CD14-positive monocyte (primary cell): ENCODE data around the gene ACVR1B. TPM values are rescaled to one million over a fixed set of nuclear protein-coding genes. Genes with fewer than 3 reads are reported as not detected.
A peak's percentile ranks its signal among the peaks of the same experiment; 100 is the strongest.

ENCODE experiments used
- DNase-seq, 3 donors: peaks; one replicate each; pipeline ENCODE4 v3.0.0-alpha.2; 2011 to 2022
- H2AFZ ChIP-seq: 2 replicates; pipeline ENCODE4 v1.6.0; 2012; ENCODE audit warnings: mild to moderate bottlenecking, low read depth, low read length, inconsistent platforms; ENCODE audit not compliant: insufficient read depth, poor library complexity, severe bottlenecking
- H3K27ac ChIP-seq, 2 donors: 1 replicate in 1 of 2; 2 replicates in 1 of 2; pipeline ENCODE4 v1.5.1; 2012 to 2013; ENCODE audit warnings: low read length in 2 of 2, control low read depth in 1 of 2, inconsistent platforms in 1 of 2, low read depth in 1 of 2, mild to moderate bottlenecking in 1 of 2
- H3K27me3 ChIP-seq, 2 donors: one replicate each; pipeline versions ENCODE4 v1.6.0 to v1.6.1; 2011 to 2013; ENCODE audit warnings: low read length in 2 of 2; ENCODE audit not compliant: control insufficient read depth in 2 of 2, insufficient read depth in 2 of 2
- H3K36me3 ChIP-seq, 2 donors: replicated peaks in 1 of 2; 1 replicate in 1 of 2; 2 replicates in 1 of 2; pipeline versions ENCODE4 v1.5.1 to v1.6.1; 2012 to 2013; ENCODE audit warnings: low read length in 2 of 2, control low read depth in 1 of 2, inconsistent platforms in 1 of 2, mild to moderate bottlenecking in 1 of 2; ENCODE audit not compliant: insufficient read depth in 2 of 2, control insufficient read depth in 1 of 2
- H3K4me1 ChIP-seq, 2 donors: 1 replicate in 1 of 2; 2 replicates in 1 of 2; pipeline versions ENCODE4 v1.5.1 to v1.6.1; 2012 to 2013; ENCODE audit warnings: low read length in 2 of 2, control low read depth in 1 of 2, inconsistent platforms in 1 of 2, mild to moderate bottlenecking in 1 of 2, moderate library complexity in 1 of 2; ENCODE audit not compliant: insufficient read depth in 2 of 2, control insufficient read depth in 1 of 2
- H3K4me2 ChIP-seq: replicated peaks from 2 replicates; pipeline ENCODE3; 2012; ENCODE audit warnings: low read length, moderate library complexity, mild to moderate bottlenecking; ENCODE audit not compliant: poor library complexity, severe bottlenecking; ENCODE audit errors: extremely low read depth
- H3K4me3 ChIP-seq, 3 experiments: fragments of 200-600 bp in 1 of 3; sonication (generic) in 1 of 3; replicated peaks in 1 of 3; 1 replicate in 2 of 3; 2 replicates in 1 of 3; pipeline ENCODE4 v1.5.1; 2011 to 2013; ENCODE audit warnings: low read length in 3 of 3, mild to moderate bottlenecking in 3 of 3, control low read depth in 2 of 3, low read depth in 2 of 3, inconsistent platforms in 1 of 3, moderate library complexity in 1 of 3
- H3K79me2 ChIP-seq: 2 replicates; pipeline ENCODE4 v1.6.0; 2012; ENCODE audit warnings: mild to moderate bottlenecking, control low read depth, inconsistent platforms, low read length, moderate library complexity; ENCODE audit not compliant: insufficient read depth
- H3K9ac ChIP-seq: 2 replicates; pipeline ENCODE4 v1.6.0; 2017; ENCODE audit warnings: low read length, mild to moderate bottlenecking; ENCODE audit not compliant: insufficient read depth, poor library complexity, severe bottlenecking
- H3K9me3 ChIP-seq, 2 donors: replicated peaks in 1 of 2; 1 replicate in 1 of 2; 2 replicates in 1 of 2; pipeline versions ENCODE4 v1.5.1 to v1.6.1; 2012 to 2013; ENCODE audit warnings: low read length in 2 of 2, control low read depth in 1 of 2; ENCODE audit not compliant: control insufficient read depth in 1 of 2, insufficient read depth in 1 of 2
- H4K20me1 ChIP-seq: 2 replicates; pipeline ENCODE4 v1.6.0; 2012; ENCODE audit warnings: mild to moderate bottlenecking, low read length, control low read depth, moderate library complexity; ENCODE audit not compliant: insufficient read depth
- H3K27ac Mint-ChIP-seq, 7 donors: one replicate each; pipeline ENCODE4 v1.8.0; 2020; ENCODE audit warnings: mild to moderate bottlenecking in 7 of 7, mixed read lengths in 7 of 7, moderate library complexity in 6 of 7, inconsistent platforms in 2 of 7
- H3K27me3 Mint-ChIP-seq, 3 donors: one replicate each; pipeline ENCODE4 v1.8.0; 2021 to 2022; ENCODE audit warnings: low read depth in 3 of 3, mild to moderate bottlenecking in 3 of 3, mixed read lengths in 3 of 3, moderate library complexity in 3 of 3, inconsistent platforms in 1 of 3
- H3K36me3 Mint-ChIP-seq, 2 donors: one replicate each; pipeline ENCODE4 v1.8.0; 2020; ENCODE audit warnings: mixed read lengths in 2 of 2, inconsistent platforms in 1 of 2, mild to moderate bottlenecking in 1 of 2
- H3K4me1 Mint-ChIP-seq: one replicate; pipeline ENCODE4 v1.8.0; 2020; ENCODE audit warnings: mild to moderate bottlenecking, mixed read lengths
- H3K4me3 Mint-ChIP-seq, 2 donors: one replicate each; pipeline ENCODE4 v1.8.0; 2020; ENCODE audit warnings: mild to moderate bottlenecking in 2 of 2, mixed read lengths in 2 of 2, moderate library complexity in 1 of 2
- H3K9me3 Mint-ChIP-seq, 7 donors: one replicate each; pipeline ENCODE4 v1.8.0; 2020 to 2022; ENCODE audit warnings: mixed read lengths in 7 of 7, mild to moderate bottlenecking in 6 of 7, moderate library complexity in 6 of 7, inconsistent platforms in 2 of 7
- CTCF ChIP-seq: fragments of 200-600 bp; IDR thresholded peaks from one replicate; pipeline ENCODE4 v1.8.0; 2022; ENCODE audit warnings: antibody characterized with exemption, mild to moderate bottlenecking
- WGBS: methylation state at CpG from one replicate; pipeline ENCODE4 v1.1.5; 2013; ENCODE audit warnings: missing lambda C conversion rate; ENCODE audit not compliant: insufficient coverage; 5-methylcytosine and 5-hydroxymethylcytosine counted together
- intact Hi-C, 2 donors: fragments of 100-400 bp; cut with micrococcal nuclease; formaldehyde crosslinking; loops; one replicate each; pipeline versions ENCODE4 v1.15.0 to v1.15.1; 2023
- polyA plus RNA-seq, 3 donors: library from polyadenylated mRNA; depleted of rRNA in 1 of 3; unstranded in 2 of 3; stranded (reverse) in 1 of 3; fragments of 300-500 nt in 2 of 3; fragments of >200 nt in 1 of 3; fragmentation: Illumina TruSeq in 2 of 3; gene quantifications; 1 replicate in 2 of 3; 2 replicates in 1 of 3; pipeline ENCODE4 v1.2.3, GENCODE V29; 2012 to 2021

ACVR1B gene
- polyA plus RNA-seq, 3 donors: 1.8 to 18.5 (median 3.9) TPM

GRCh38 chr12:52041035-52041434, 89.5 kb downstream of the ACVR1B start:
- Mint-ChIP-seq H3K4me1 (peaks cover 54% of the 10 kb centered on the region), H3K36me3 (peaks cover 8 to 13% of the 10 kb centered on the region in 2 donors), H3K4me3 (no peak overlapping the region), H3K27me3 (peaks cover 24 to 38% (median 28%) of the 10 kb centered on the region in 3 donors), H3K9me3 (peaks cover 0 to 3% (median 0%) of the 10 kb centered on the region in 7 donors), H3K27ac (peak overlapping the region in 3 of 7 donors; percentile 41 to 70 (median 57))
- intact Hi-C loops: no loop called here
- Histone ChIP-seq H3K79me2 (no peaks in the 10 kb centered on the region), H3K27ac (no peak overlapping the region), H3K9me3 (no peaks in the 10 kb centered on the region), H3K36me3 (no peaks in the 10 kb centered on the region), H3K27me3 (peaks cover 0 to 13% of the 10 kb centered on the region in 2 donors), H3K9ac (no peak overlapping the region), H4K20me1 (no peaks in the 10 kb centered on the region), H2AFZ (no peak overlapping the region), H3K4me2 (no peak overlapping the region), H3K4me1 (peaks cover 34 to 55% of the 10 kb centered on the region in 2 donors), H3K4me3 (no peak overlapping the region)
- no peak for DNase-seq
- no peak for TF ChIP-seq CTCF
- WGBS: no CpG with 5 or more reads among the region's 3 CpGs

- peaks cover 55% of the 10 kb centered on the region for H3K4me1 Mint-ChIP-seq
- Histone ChIP-seq H3K4me1 (peaks cover 34 to 55% of the 10 kb centered on the region in 2 donors), H2AFZ (no peak overlapping the region), H3K4me3 (no peak overlapping the region), H3K4me2 (no peak overlapping the region), H3K9me3 (no peaks in the 10 kb centered on the region), H3K27me3 (peaks cover 0 to 7% of the 10 kb centered on the region in 2 donors), H3K36me3 (no peaks in the 10 kb centered on the region), H4K20me1 (no peaks in the 10 kb centered on the region), H3K79me2 (no peaks in the 10 kb centered on the region), H3K27ac (no peak overlapping the region), H3K9ac (no peak overlapping the region)
- intact Hi-C loops: no loop called here
- DNase-seq: peak; percentile 15 to 43 (median 35)
- H3K27me3 Mint-ChIP-seq: peaks cover 21 to 33% (median 23%) of the 10 kb centered on the region in 3 donors
- H3K9me3 Mint-ChIP-seq: peaks cover 0 to 3% (median 0%) of the 10 kb centered on the region in 7 donors
- 22% methylated on average over 4 of the region's 6 CpGs for WGBS
- TF ChIP-seq CTCF: no peak
- H3K36me3 Mint-ChIP-seq: peaks cover 6 to 13% of the 10 kb centered on the region in 2 donors
- peak overlapping the region in 3 of 7 donors; percentile 56 to 73 (median 62) for H3K27ac Mint-ChIP-seq
- peak overlapping the region in 1 of 2 donors; percentile 46 for H3K4me3 Mint-ChIP-seq
Observed at GRCh38 chr12:52041695-52042123, 90.2 kb downstream of the ACVR1B start.
